NCI-H446 (cell line): ENCODE results near the gene DNPH1.

ENCODE experiments used
- DNase-seq, 2 experiments: peaks; one replicate each; lab custom pipeline; 2025; lab: John Stamatoyannopoulos, UW

The DNPH1 gene

DNA sequence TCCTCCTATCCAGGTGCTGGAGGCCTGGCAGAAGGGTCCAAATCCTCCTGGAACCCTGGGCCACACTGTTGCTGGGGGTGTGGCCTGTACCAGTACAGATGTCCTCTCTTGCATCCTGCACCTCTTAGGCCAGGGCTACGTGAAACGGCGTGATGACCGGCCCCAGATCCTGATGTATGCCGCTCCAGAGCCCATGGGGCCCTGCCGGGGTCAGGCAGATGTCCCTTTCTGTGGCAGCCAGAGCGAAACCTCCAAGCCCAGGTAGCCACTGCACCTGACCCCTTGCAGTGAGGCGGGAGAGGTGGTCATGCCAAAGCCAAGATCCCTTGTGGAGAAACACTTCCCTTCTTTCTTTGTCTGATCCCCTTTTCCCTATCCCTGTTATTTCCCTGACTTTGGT, 14.2 kb downstream of the DNPH1 start:
- no peak for DNase-seq

DNA sequence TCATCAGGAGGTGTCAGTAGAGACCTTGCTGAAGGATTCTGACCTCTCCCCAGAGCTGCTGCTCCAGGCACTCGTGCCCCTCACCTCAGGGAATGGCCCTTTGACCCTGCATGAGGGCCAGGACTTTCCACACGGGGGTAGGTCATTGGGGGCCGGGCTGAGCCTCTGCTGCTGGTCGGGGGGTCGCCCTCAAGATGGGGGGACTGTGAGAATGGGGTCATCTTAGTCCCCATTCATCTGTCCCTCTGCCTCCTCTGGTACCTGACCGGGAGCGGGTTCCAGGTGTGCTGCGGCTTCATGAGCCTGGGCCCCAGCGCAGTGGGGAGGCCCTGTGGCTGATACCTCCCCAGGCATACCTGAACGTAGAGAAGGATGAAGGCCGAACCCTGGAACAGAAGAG, 15.8 kb downstream of the DNPH1 start:
- DNase-seq, result no peak

DNA sequence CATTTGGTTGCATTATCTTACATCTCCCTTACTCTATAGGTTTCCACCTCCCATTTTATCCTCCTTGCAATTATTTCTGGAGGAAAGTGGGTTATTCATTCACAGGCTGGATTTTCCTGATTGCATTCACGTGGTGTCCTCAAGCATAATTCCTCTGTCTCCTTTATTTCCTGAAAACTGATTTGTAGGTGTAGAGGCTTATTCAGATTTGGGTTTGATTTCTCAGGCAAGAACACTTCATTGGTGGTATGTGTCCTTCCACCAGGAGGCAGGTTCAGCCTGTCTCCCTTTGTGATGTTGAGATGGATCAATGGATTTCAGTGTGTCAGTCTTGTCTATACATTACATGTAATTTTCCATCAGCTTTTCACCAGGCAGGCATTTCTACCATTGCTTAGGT, 17.3 kb downstream of the DNPH1 start:
- no peak for DNase-seq

DNA sequence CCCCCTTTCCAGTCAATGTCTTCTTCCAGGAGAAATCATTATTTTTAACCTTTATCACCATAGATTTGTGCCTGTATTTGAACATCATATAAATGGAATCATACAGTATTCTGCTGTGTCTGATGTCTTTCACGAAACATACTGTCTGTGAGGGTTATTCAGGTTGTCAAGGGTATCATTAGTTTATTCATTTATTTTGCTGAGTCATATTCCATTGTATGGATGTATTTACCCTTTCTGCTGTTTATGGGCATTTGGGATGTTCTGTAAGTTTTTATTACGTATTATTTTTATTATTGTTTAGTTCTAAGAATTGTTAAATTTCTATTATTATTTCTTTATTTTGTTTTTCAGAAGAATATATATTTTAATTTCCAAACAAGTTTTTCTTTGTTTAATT, 22.0 kb downstream of the DNPH1 start:
- DNase-seq, result no peak

DNA sequence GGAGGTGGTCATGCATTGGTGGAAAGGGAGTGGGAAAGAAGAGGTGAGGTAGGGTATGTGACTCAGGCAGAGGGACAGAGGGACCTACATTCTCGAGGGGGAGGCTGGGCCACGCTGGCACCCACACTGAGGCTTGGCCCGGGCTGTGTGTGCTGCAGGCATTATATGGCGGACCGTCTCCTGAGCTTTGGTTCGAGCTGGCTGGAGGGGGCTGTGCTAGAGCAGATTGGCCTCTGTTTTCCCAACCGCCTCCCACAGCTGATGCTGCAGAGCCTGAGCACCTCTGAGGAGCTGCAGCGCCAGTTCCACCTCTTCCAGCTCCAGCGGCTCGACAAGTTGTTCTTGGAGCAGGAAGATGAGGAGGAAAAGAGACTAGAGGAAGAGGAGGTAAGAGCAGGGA, 23.4 kb downstream of the DNPH1 start:
- no peak for DNase-seq

DNA sequence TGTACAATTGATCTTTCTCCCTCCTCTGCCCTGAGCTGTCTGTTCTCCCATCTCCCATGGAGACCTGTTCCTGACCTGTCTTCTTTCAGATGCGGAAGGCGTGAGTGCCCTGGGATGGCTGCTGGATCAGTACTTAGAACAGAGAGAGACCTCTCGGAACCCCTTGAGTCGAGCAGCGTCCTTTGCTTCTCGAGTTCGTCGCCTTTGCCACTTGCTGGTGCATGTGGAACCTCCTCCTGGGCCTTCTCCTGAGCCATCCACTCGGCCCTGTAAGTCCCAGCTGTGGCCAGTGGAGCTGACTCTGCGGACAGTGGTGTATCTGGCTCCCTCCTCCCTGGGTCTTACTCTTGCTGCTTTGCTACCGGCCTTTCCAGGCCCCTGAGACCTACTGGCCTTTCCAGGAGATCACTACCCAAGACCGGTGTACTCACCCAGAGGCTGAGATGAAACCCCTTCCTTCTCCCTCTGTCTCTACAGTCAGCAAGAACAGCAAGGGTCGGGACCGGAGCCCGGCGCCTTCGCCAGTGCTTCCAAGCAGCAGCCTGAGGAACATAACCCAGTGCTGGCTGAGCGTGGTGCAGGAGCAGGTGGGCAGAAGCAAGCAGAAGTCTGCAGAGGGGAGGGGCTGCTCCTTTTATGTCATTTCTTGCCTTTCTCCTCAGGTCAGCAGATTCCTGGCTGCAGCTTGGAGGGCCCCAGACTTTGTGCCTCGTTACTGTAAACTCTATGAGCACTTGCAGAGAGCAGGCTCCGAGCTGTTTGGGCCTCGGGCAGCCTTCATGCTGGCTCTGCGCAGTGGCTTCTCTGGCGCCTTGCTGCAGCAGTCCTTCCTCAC, 24.8 kb downstream of the DNPH1 start:
- DNase-seq, result no peak

DNA sequence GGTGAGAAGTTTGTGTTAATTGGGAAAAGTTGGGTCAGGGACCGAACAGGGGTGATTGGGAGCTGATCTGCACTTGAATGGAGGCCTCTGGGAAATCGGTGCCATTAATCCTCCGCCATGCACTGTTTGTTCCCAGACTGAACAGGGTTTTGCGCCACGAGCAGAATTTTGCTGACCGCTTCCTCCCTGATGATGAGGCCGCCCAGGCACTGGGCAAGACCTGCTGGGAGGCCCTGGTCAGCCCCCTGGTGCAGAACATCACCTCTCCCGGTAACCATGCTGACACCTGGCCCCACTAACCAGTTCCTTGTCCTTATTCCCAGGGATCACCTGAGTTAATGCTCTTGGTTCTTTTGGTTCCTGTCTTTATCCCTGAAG, 25.6 kb downstream of the DNPH1 start:
- DNase-seq, result no peak

DNA sequence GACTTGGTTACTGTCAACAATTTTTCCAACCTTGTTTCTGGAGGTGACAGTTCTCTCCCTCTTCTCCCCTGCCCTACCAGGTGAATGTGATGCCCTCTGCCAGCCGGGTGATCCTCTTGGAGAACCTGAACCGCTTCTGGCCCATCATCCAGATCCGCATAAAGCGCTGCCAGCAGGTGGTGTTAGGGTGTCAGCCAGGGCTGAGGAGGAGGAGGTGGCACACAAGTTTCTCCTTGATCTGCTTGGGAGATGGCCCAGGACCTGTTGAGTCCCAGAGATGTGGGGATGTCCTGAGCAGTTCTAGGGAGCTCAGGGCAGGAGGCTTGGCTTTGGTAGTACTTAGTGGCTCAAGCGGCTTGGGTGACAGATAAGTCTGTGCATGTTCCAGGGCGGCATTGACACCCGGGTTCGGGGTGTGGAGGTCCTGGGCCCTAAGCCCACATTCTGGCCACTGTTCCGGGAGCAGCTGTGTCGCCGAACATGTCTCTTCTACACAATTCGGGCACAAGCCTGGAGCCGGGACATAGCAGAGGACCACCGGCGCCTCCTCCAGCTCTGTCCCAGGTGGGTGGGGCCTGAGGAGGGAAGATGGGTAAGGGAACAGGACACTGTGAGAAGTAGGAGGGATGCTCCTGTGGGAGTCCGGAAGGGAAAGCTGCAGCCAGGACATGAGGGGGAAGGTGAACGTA, 26.1 kb downstream of the DNPH1 start:
- no peak for DNase-seq

DNA sequence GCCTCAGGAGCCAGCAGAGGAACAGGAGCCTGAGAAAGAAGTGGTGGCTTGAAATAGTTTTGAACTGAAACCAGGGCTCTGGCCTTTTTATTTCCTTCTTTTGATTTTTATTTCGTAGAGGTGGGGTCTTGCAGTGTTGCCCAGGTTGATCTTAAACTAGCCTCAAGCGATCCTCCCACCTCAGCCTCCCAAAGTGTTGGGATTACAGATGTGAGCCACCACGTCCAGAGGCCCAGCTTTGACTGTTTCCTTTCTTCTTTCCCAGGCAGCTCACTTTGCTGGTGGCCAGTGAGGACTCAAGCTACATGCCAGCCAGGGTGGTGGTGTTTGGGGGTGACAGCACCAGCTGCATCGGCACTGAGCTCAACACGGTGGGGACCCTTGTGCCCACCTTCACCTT, 26.8 kb downstream of the DNPH1 start:
- DNase-seq, result no peak

DNA sequence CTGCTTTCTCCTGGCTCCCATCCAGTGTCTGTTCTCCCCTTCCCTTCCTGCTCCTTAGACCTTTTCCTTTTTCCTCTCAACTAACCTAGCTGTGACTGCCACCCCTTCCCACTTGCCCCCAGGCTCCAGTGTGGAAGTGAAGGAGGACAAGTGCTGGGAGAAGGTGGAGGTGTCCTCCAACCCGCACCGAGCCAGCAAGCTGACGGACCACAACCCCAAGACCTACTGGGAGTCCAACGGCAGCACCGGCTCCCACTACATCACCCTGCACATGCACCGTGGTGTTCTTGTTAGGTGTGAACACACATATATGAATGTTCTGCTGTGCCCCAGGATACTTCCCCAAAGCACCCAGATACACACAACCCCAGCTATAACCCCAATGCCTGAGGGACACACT, 28.7 kb downstream of the DNPH1 start:
- DNase-seq, result no peak

DNA sequence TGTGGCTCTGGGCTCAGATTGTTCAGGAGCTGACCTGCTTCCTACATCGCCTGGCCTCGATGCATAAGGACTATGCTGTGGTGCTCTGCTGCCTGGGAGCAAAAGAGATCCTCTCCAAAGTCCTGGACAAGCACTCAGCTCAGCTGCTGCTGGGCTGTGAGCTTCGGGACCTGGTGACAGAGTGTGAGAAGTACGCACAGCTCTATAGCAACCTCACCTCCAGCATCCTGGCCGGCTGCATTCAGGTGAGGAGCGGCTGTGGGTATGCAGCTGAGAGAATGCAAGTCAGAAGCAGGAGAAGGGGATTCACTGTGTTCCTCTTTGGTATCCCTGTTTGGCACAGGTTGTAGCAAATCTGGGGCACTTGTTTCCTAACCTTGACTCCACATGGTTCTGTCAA, 29.4 kb downstream of the DNPH1 start:
- DNase-seq, result no peak

DNA sequence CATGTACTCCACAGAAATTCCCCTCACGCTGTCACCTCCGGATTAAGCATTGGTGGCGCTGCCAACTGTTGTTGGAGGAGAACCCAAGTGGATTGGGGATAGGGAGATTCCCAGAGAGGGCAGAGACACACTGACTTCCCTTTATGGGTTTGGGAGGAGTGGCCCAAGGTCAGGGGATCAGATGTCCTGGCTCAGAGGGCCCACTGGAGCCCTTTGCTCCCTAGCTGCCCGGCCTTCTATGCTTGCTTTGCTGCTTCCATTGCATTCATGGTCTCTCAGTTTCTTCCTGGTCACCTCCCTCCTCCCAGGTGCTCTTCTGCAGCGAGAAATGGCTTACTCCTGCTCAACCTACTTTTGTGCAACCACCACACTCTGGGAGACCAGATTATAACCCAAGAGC, 32.9 kb downstream of the DNPH1 start:
- DNase-seq, result no peak

DNA sequence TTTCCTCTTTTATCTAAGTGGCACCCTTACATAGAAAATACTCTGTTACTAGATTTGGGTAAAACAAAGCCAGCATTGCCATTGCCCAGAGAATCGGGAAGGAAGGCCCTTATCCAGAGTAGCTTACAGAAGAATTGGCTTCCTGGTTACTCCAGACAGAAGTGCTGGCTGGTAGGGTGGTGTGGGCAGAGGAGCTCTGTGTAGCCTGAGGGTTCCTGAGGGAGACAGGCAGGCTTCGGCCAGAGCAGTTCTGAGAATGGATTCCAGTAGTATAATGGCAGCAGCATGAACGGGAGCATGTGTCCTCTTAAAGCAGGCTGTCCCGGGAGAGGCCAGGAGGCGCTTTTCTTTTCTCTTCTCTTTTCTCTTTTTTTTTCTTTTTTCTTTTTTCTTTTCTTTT, 35.4 kb downstream of the DNPH1 start:
- no peak for DNase-seq

DNA sequence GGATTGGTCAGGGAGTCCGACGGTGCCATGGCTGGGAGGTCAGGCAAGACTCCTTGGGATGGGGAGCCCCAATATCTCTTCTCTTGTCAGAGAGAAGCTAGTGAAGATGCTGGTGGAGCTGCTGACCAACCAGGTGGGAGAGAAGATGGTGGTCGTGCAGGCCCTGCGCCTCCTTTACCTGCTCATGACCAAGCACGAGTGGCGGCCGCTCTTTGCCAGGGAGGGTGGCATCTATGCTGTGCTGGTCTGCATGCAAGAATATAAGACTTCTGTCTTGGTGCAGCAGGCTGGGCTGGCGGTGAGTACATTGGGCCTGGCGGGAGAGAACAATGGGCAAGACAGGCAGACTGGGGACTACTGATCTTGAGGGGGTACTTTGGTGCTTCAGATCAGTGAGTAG, 36.4 kb downstream of the DNPH1 start:
- no peak for DNase-seq

DNA sequence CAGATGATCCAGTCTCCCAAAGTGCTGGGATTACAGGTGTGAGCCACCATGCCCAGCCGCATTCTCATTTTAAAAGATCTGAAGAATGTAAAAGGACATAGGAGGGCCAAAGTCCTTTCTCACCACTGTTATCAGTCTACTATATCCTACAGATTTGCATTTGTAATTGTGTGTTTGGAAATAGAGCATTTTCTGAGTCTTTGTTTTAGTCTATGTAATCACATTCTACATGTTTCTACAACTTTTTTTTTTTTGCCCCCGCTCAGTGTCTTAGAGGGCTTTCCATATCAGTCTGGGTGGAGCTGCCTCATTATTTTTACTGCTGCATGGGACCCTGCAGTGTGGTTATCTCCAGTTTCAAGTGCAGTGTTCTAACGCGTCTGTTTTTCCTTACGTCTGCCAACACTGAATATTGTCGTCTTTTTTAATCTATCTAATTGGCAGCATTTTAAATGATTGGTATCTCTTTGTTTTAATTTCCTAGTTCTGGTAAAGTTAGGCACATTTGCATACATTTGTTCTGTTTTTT, 39.4 kb downstream of the DNPH1 start:
- DNase-seq, result no peak

DNA sequence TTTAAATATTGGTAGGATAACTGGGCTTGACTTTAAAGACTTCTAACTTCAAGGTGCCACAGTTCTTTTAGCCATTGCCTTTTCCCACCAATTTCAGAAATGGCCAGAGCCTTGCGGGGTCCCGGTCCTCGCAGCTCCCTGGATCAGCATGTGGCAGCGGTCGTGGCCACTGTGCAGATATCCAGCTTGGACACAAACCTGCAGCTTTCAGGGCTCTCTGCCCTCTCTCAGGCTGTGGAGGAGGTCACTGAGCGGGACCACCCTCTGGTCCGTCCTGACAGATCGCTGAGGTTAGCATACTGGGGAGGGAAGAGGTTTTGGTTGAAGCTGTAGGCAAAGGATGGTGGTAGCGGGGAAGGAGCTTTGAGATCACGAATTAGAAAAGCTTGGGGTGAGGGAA, 40.9 kb downstream of the DNPH1 start:
- no peak for DNase-seq

DNA sequence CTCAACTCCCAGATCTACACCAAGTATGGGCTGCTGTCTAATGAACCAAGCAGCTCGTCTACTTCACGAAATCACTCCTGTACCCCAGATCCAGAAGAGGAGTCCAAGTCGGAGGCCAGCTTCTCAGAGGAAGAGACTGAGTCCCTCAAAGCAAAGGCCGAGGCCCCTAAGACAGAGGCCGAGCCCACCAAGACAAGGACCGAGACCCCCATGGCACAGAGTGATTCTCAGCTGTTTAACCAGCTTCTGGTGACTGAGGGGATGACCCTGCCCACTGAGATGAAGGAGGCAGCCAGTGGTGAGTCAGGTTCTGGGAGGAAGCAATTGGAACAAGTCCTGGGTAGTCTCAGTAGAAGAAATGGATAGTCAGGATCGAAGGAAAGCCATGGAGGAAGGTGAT, 41.5 kb downstream of the DNPH1 start:
- DNase-seq, result no peak

DNA sequence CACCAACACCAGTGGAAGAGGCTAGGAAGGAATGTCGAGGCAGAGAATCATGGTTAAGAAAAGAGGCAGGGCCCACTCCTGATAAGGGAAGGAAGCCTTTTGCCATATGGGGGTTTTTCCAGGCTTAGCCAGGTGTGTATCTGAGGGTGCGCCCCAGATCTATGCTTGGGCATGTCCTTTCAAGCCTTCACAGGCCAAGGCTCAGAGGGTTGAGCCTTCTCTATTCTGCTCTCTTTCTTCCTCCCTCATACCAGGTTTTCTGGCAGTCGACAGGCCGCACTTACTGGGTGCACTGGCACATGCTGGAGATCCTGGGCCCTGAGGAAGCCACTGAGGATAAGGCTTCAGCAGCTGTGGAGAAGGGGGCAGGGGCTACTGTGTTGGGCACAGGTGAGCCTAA, 42.6 kb downstream of the DNPH1 start:
- no peak for DNase-seq

DNA sequence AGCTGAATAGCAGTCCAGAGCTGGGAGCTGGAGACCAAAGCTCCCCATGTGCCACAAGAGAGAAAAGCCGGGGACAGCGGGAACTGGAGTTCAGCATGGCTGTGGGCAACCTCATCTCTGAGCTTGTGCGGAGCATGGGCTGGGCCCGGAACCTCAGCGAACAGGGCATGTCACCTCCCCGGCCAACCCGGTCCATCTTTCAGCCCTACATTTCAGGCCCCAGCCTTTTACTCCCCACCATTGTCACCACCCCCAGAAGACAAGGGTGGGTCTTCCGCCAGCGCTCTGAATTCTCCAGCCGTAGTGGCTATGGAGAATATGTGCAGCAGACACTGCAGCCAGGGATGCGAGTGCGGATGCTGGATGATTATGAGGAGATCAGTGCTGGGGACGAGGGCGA, 43.3 kb downstream of the DNPH1 start:
- no peak for DNase-seq

DNA sequence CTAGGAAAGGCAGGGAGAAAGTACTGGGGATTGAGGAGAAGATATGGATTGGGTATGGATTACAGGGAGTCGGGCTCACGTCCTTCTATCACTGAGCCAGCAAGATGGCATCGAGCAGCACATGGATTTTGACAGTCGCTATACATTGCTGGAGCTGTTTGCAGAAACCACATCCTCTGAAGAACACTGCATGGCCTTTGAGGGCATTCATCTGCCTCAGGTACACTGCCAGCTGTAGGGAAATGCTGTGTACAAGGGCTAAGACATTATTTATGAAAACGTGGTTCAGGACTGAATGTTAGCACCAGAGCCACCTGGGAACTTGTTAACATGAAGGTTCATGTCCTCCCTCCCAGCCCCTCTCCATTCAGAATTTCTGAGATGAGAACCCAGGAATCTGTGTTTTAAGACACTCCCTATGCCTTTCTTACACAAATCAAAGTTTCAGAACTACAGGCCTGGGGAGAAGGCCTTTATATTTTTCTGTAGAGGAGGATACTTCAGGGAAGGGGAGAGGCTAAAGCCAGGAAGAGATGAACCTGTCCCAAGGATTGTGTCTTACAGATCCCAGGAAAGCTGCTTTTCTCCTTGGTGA, 43.8 kb downstream of the DNPH1 start:
- no peak for DNase-seq

DNA sequence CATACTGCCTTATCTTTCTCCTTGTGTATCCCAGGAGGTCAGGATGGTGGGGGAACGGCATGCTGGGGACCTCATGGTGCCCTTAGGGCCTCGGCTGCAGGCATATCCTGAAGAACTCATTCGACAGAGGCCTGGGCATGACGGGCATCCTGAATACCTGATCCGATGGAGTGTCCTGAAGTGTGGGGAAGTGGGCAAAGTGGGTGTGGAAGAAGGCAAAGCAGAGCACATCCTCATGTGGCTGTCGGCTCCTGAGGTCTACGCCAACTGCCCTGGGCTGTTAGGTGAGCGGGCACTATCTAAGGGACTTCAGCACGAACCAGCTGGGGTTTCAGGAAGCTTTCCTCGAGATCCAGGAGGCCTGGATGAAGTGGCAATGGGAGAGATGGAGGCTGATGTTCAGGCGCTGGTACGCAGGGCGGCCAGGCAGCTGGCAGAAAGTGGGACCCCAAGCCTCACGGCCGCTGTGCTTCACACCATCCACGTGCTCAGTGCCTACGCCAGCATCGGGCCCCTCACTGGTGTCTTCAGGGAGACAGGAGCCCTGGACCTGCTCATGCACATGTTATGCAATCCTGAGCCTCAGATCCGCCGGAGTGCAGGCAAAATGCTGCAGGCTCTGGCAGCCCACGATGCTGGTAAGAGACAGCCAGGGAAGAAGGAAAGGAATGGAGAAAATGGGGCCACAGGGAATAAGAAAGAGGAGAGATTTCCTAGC, 44.9 kb downstream of the DNPH1 start:
- no peak for DNase-seq

DNA sequence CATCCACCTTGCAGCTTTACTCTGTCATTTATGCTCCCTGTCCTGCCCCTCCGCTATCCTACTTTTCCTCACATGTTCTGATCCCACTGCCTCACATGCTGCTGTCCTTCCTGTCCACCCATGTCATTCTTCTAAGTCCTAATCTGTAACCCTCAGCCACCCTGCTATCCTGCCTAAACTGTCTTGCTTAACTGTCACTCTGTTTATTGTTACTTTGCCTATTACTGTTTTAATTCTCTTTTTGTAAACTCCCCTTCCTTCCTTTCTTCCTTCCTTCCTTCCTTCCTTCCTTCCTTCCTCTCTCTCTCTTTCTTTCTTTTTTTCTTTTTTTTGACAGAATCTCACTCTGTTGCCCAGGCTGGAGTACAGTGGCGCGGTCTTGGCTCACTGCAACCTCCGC, 45.8 kb downstream of the DNPH1 start:
- no peak for DNase-seq
